OCI-LY3 (cell line): Measurements from ENCODE around the gene ALDH1A3.

Experiments used
- H2AFZ ChIP-seq: fragments of 200-600, 300-600 bp; shearing (Covaris generic); 2 replicates; pipeline ENCODE4 v1.6.0; 2014; ENCODE audit warnings: antibody characterized with exemption, low read depth, low read length
- H3K27ac ChIP-seq: fragments of 200-600, 300-600 bp; sonication (generic); 2 replicates; pipeline ENCODE4 v1.5.1; 2014; ENCODE audit warnings: mild to moderate bottlenecking, low read length, moderate library complexity, mixed read lengths
- H3K27me3 ChIP-seq: fragments of 200-600, 300-600 bp; sonication (generic); 2 replicates; pipeline ENCODE4 v1.6.1; 2014; ENCODE audit warnings: low read depth, low read length, mixed read lengths
- H3K36me3 ChIP-seq: fragments of 200-600, 300-600 bp; sonication (generic); replicated peaks from 2 replicates; pipeline ENCODE3; 2014; ENCODE audit warnings: low read depth, low read length, mixed read lengths
- H3K4me1 ChIP-seq: fragments of 300-600, 200-600 bp; sonication (generic); 2 replicates; pipeline ENCODE4 v1.6.1; 2014; ENCODE audit warnings: low read length, mixed read lengths
- H3K4me2 ChIP-seq: fragments of 200-600, 300-600 bp; sonication (generic); 2 replicates; pipeline ENCODE4 v1.6.1; 2014; ENCODE audit warnings: low read length, mixed read lengths
- H3K4me3 ChIP-seq: fragments of 300-600, 200-600 bp; sonication (generic); 2 replicates; pipeline ENCODE4 v1.5.1; 2014; ENCODE audit warnings: antibody characterized with exemption, mild to moderate bottlenecking, low read length, moderate library complexity
- H3K79me2 ChIP-seq: fragments of 300-600, 200-600 bp; shearing (Covaris generic); 2 replicates; pipeline ENCODE4 v1.6.1; 2014; ENCODE audit warnings: mild to moderate bottlenecking, low read length, mixed read lengths
- H3K9ac ChIP-seq: fragments of 300-600, 200-600 bp; shearing (Covaris generic); 2 replicates; pipeline ENCODE4 v1.6.0; 2014; ENCODE audit warnings: mild to moderate bottlenecking, low read length, moderate library complexity
- H3K9me3 ChIP-seq: fragments of 200-600, 300-600 bp; shearing (Covaris generic); 2 replicates; pipeline ENCODE4 v1.6.1; 2014; ENCODE audit warnings: low read length, mixed read lengths; ENCODE audit not compliant: insufficient read depth
- H4K20me1 ChIP-seq: fragments of 200-600, 300-600 bp; sonication (generic); 2 replicates; pipeline ENCODE4 v1.6.1; 2016; ENCODE audit warnings: low read length, mixed read lengths; ENCODE audit not compliant: insufficient read depth
- EZH2phosphoT487 ChIP-seq: fragments of 200-600 bp; shearing (Covaris generic); IDR thresholded peaks from 2 replicates; pipeline ENCODE4 v1.6.1; 2018; ENCODE audit warnings: antibody characterized with exemption, mixed run types, low read depth
- TF ChIP-seq, protein P1 (sequence below): fragments of 200-600, 300-600 bp; sonication (generic); IDR thresholded peaks from 2 replicates; pipeline ENCODE4 v1.5.1; 2014; ENCODE audit warnings: antibody characterized with exemption, low read length, low read depth

The ALDH1A3 gene

DNA sequence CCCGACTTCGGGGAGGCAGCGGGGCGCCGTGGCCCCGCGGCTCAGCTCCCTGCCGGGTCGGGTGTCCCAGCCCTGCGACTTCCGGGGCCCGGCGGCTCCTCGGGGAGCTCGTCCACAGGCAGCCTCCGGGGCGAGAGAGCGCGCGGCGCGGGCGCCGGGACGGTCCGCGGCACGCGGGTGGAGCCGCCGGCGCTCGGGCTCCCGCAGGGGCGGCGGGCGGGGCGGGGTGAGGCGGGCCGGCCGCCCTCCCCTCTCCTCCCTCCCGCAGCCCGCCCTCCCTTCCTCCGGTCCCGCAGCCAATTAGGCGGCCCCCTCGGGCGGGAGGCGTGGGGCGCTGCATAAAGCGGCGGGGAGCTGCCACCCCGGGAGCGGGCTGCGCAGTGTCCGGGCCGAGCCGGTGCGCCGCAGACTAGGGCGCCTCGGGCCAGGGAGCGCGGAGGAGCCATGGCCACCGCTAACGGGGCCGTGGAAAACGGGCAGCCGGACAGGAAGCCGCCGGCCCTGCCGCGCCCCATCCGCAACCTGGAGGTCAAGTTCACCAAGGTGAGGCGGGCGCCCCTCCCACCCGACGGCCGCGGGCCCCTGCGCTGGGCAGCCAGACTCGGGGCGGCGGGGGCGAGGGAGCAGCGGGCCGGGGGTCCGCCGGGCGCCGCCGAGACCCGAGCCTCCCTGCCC, at the start of gene ALDH1A3:
Gene ALDH1A3, plus strand, starts transcription at position 368 of the 675 bp plus-strand sequence. Its CDS starts 77 bp downstream, at position 445.
- no peaks in the 10 kb centered on the region for H3K9me3 ChIP-seq
- H3K27me3 ChIP-seq: peaks cover 8% of the 10 kb centered on the region
- no peaks in the 10 kb centered on the region for H3K36me3 ChIP-seq
- H3K9ac ChIP-seq: no peak within 1 kb of the TSS
- no peaks in the 10 kb centered on the region for H3K79me2 ChIP-seq
- H3K27ac ChIP-seq: no peak within 1 kb of the TSS
- no peak within 1 kb of the TSS for H2AFZ ChIP-seq
- H3K4me3 ChIP-seq: no peak within 1 kb of the TSS
- H3K4me1 ChIP-seq: no peaks in the 10 kb centered on the region
- H3K4me2 ChIP-seq: no peak within 1 kb of the TSS
- H4K20me1 ChIP-seq: no peaks in the 10 kb centered on the region
- no peak for TF ChIP-seq EZH2phosphoT487
- TF ChIP-seq, protein P1, sequence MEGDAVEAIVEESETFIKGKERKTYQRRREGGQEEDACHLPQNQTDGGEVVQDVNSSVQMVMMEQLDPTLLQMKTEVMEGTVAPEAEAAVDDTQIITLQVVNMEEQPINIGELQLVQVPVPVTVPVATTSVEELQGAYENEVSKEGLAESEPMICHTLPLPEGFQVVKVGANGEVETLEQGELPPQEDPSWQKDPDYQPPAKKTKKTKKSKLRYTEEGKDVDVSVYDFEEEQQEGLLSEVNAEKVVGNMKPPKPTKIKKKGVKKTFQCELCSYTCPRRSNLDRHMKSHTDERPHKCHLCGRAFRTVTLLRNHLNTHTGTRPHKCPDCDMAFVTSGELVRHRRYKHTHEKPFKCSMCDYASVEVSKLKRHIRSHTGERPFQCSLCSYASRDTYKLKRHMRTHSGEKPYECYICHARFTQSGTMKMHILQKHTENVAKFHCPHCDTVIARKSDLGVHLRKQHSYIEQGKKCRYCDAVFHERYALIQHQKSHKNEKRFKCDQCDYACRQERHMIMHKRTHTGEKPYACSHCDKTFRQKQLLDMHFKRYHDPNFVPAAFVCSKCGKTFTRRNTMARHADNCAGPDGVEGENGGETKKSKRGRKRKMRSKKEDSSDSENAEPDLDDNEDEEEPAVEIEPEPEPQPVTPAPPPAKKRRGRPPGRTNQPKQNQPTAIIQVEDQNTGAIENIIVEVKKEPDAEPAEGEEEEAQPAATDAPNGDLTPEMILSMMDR: no peak

DNA sequence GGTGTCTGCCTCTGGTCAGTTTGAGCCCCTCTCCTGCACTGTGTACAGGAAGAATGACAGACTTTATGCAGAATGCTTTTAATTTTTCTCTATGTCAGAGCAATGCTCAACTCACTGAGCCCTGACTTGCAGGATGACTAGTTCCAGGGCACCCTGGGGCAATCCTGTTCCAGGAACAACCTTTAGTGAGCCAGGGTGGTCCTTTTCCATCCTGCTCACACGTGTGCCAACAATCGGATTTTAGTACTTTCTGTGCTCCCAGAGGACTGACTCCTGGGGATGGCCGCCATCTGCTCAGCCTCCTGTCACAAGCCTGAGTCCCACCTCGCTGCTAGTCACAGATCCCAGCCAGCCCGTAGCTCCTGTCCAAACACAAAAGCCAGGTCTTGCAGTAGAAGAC, 48.2 kb upstream of the ALDH1A3 start:
- Histone ChIP-seq H3K4me3 (no peak overlapping the region), H3K9ac (no peak overlapping the region), H3K4me1 (peaks cover 29% of the 10 kb centered on the region), H3K36me3 (peaks cover 4% of the 10 kb centered on the region), H2AFZ (no peak overlapping the region), H3K27me3 (no peaks in the 10 kb centered on the region), H3K9me3 (no peaks in the 10 kb centered on the region; the same call in 1 of the 2 replicates), H3K79me2 (no peaks in the 10 kb centered on the region), H3K4me2 (no peak overlapping the region), H3K27ac (no peak overlapping the region), H4K20me1 (no peaks in the 10 kb centered on the region)
- no peak for TF ChIP-seq EZH2phosphoT487
- TF ChIP-seq, protein P1: no peak

- Histone ChIP-seq H3K4me3 (no peak overlapping the region), H3K79me2 (no peaks in the 10 kb centered on the region), H3K9ac (no peak overlapping the region), H2AFZ (no peak overlapping the region), H3K27ac (no peak overlapping the region), H3K4me1 (peaks cover 29% of the 10 kb centered on the region), H3K4me2 (no peak overlapping the region), H3K27me3 (no peaks in the 10 kb centered on the region), H3K9me3 (no peaks in the 10 kb centered on the region; the same call in 1 of the 2 replicates), H4K20me1 (no peaks in the 10 kb centered on the region), H3K36me3 (peaks cover 4% of the 10 kb centered on the region)
- TF ChIP-seq EZH2phosphoT487: no peak
- TF ChIP-seq, protein P1: no peak
Measured at GRCh38 chr15:100832149-100832942, 47.3 kb upstream of the ALDH1A3 start.
